Lower lobe of right lung (tissue), 2 donors: ENCODE results near the gene PNRC2. TPM values are rescaled to one million over a fixed set of nuclear protein-coding genes. Genes with fewer than 3 reads are reported as not detected.
A peak's percentile ranks its signal among the peaks of the same experiment; 100 is the strongest.

Experiments
- ATAC-seq, 2 donors: fragments of 200-7000 bp; cut with Tn5 transposase; one replicate each; pipeline ENCODE4 v1.9.1; 2020 to 2022; ENCODE audit warnings: mild to moderate bottlenecking in 2 of 2, moderate library complexity in 2 of 2
- DNase-seq: peaks from one replicate; pipeline ENCODE4 v3.0.0-alpha.2; 2020
- H3K27ac ChIP-seq: fragments of 200-600 bp; one replicate; pipeline ENCODE4 v1.8.0; 2022
- H3K27me3 ChIP-seq: fragments of 200-600 bp; one replicate; pipeline ENCODE4 v1.8.0; 2022; ENCODE audit warnings: low read depth
- H3K36me3 ChIP-seq: fragments of 200-600 bp; one replicate; pipeline ENCODE4 v1.8.0; 2022; ENCODE audit warnings: mild to moderate bottlenecking
- H3K4me1 ChIP-seq: fragments of 200-600 bp; one replicate; pipeline ENCODE4 v1.8.0; 2022
- H3K4me3 ChIP-seq: fragments of 200-600 bp; one replicate; pipeline ENCODE4 v1.8.0; 2022; ENCODE audit warnings: mild to moderate bottlenecking
- H3K9me3 ChIP-seq: fragments of 200-600 bp; one replicate; pipeline ENCODE4 v1.8.0; 2022
- CTCF ChIP-seq: fragments of 200-600 bp; IDR thresholded peaks from one replicate; pipeline ENCODE4 v1.8.0; 2022; ENCODE audit warnings: antibody characterized with exemption, mild to moderate bottlenecking
- intact Hi-C: fragments of 100-400 bp; cut with DNase I; formaldehyde crosslinking; loops from one replicate; pipeline ENCODE4 v1.11.0; 2022
- long read RNA-seq: library from polyadenylated mRNA; unstranded; transcript quantifications from one replicate; pipeline ENCODE4 v2.0.0, GENCODE V29; 2021
- total RNA-seq: library from RNA; stranded (reverse); fragmentation: NEBNext Ultra II Directional; extraction: Animal tissue kit (Norgen Biotek cat#: 25700); gene quantifications from one replicate; pipeline ENCODE4 v1.2.1, GENCODE V29; 2021
- donor health status: DM: no; HTN: yes; CAD: no; lungs with severe emphysema.

PNRC2 gene
- total RNA-seq, result 111 TPM
- long read RNA-seq, transcript PNRC2-201 (3 exons, 2,416 nt), result major isoform, 147 of 165 reads
- long read RNA-seq, partial matches to known transcripts, result 0 of 165 reads
- long read RNA-seq, other reads (novel, unspliced or antisense), result 11 of 165 reads

- peak within 1 kb of the TSS; percentile 98 for H3K27ac ChIP-seq
- H3K27me3 ChIP-seq, result no peaks in the 10 kb centered on the region
- peaks cover 31% of the 10 kb centered on the region for H3K36me3 ChIP-seq
- peak within 1 kb of the TSS; percentile 69 for H3K4me3 ChIP-seq
- ATAC-seq, result peak; percentile 97 to 98
- intact Hi-C loops, result no loop called here
- peak; percentile 97 for DNase-seq
- no peaks in the 10 kb centered on the region for H3K9me3 ChIP-seq
- no peak for TF ChIP-seq CTCF
- H3K4me1 ChIP-seq, result peaks cover 57% of the 10 kb centered on the region
Observed at GRCh38 chr1:23959461-23960290, at the start of gene PNRC2. Gene PNRC2 (plus strand): TSS chr1:23959828. CDS start chr1:23961458, 1,630 bp downstream.

GRCh38 chr1:23910144-23910543 is 49.5 kb upstream of the PNRC2 start:
- no peaks in the 10 kb centered on the region for H3K27me3 ChIP-seq
- DNase-seq (no peak), ATAC-seq (no peak)
- H3K4me3 ChIP-seq, result no peak overlapping the region
- intact Hi-C loops, result no loop called here
- no peaks in the 10 kb centered on the region for H3K36me3 ChIP-seq
- TF ChIP-seq CTCF, result no peak
- no peaks in the 10 kb centered on the region for H3K4me1 ChIP-seq
- H3K27ac ChIP-seq, result no peak overlapping the region
- no peaks in the 10 kb centered on the region for H3K9me3 ChIP-seq

GRCh38 chr1:23910553-23911246 is 48.9 kb upstream of the PNRC2 start:
- DNase-seq (no peak), ATAC-seq (no peak)
- Histone ChIP-seq H3K4me3 (no peak overlapping the region), H3K27ac (no peak overlapping the region), H3K4me1 (no peaks in the 10 kb centered on the region), H3K27me3 (no peaks in the 10 kb centered on the region), H3K9me3 (no peaks in the 10 kb centered on the region), H3K36me3 (no peaks in the 10 kb centered on the region)
- intact Hi-C loops, result no loop called here
- no peak for TF ChIP-seq CTCF

GRCh38 chr1:23911921-23912320 is 47.7 kb upstream of the PNRC2 start:
- no peak for TF ChIP-seq CTCF
- Histone ChIP-seq H3K27me3 (no peaks in the 10 kb centered on the region), H3K4me3 (no peak overlapping the region), H3K36me3 (no peaks in the 10 kb centered on the region), H3K4me1 (no peaks in the 10 kb centered on the region), H3K27ac (no peak overlapping the region), H3K9me3 (no peaks in the 10 kb centered on the region)
- ATAC-seq (no peak), DNase-seq (no peak)
- intact Hi-C loops, result no loop called here

GRCh38 chr1:23913212-23913880 is 46.3 kb upstream of the PNRC2 start, which contains the start of gene CNR2:
Gene CNR2 (minus strand): TSS chr1:23913362. CDS start chr1:23875617, 37,745 bp downstream.
- no peak within 1 kb of the TSS for H3K4me3 ChIP-seq
- no peak for ATAC-seq
- DNase-seq, result no peak
- no peak within 1 kb of the TSS for H3K27ac ChIP-seq
- H3K27me3 ChIP-seq, result no peaks in the 10 kb centered on the region
- H3K4me1 ChIP-seq, result no peaks in the 10 kb centered on the region
- intact Hi-C loops, result no loop called here
- no peaks in the 10 kb centered on the region for H3K9me3 ChIP-seq
- no peaks in the 10 kb centered on the region for H3K36me3 ChIP-seq
- no peak for TF ChIP-seq CTCF
